ELF-1 (cell line): Measurements from ENCODE around the gene C11orf91.

Experiments
- DNase-seq: peaks from one replicate; pipeline ENCODE4 v3.0.0-alpha.2; 2016; ENCODE audit warnings: low read depth, low spot score

C11orf91 gene

GRCh38 chr11:33651555-33651954, 49.1 kb downstream of the C11orf91 start:
- no peak for DNase-seq

DNA sequence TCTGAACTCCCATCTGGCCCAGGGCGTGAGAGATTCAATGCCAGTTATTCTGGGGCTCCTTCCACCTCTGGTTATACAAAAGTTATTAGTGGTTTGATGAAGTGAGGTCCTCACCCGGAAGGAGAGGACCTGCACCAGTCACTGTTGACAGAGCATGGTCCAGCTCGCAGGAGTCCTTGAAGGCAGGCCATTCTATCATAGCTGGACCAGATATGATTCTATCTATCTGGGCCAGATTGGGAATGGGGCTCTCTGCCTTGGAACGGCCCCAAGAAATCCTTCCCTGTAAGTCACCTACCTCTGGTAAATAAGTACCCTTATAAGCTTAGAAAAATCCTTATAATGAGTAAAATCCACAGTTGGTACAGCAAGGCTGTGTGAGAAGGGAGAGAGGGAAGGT, 50.7 kb downstream of the C11orf91 start:
- DNase-seq = no peak
